Mesothelial cell of epicardium (in vitro differentiated cells): ENCODE results near the gene MTARC1. TPM values are rescaled to one million over a fixed set of nuclear protein-coding genes. Genes with fewer than 3 reads are reported as not detected.

Source experiments
- DNase-seq, 2 experiments: peaks; one replicate each; pipeline ENCODE4 v3.0.0; 2021; ENCODE audit warnings: low spot score in 2 of 2; ENCODE audit not compliant: unreplicated experiment in 2 of 2
- H3K27ac Mint-ChIP-seq: 2 replicates; pipeline ENCODE4 v1.8.0; 2021; ENCODE audit warnings: mixed read lengths
- H3K27me3 Mint-ChIP-seq: 2 replicates; pipeline ENCODE4 v1.8.0; 2021; ENCODE audit warnings: low read depth, mixed read lengths
- H3K36me3 Mint-ChIP-seq: 2 replicates; pipeline ENCODE4 v1.8.0; 2021; ENCODE audit warnings: mixed read lengths
- H3K4me1 Mint-ChIP-seq: 2 replicates; pipeline ENCODE4 v1.8.0; 2021; ENCODE audit warnings: mixed read lengths
- H3K4me3 Mint-ChIP-seq: 2 replicates; pipeline ENCODE4 v1.8.0; 2021; ENCODE audit warnings: mild to moderate bottlenecking, moderate library complexity, mixed read lengths
- H3K9me3 Mint-ChIP-seq: 2 replicates; pipeline ENCODE4 v1.8.0; 2021; ENCODE audit warnings: mixed read lengths
- total RNA-seq: library from RNA; stranded (reverse); gene quantifications from 3 replicates; pipeline ENCODE4 v1.2.1, GENCODE V29; 2021
- TF ChIP-seq, protein P1 (sequence below): fragments of 200-600 bp; sonication (generic); IDR thresholded peaks from one replicate; pipeline ENCODE4 v1.5.0; 2021; ENCODE audit warnings: antibody characterized with exemption; ENCODE audit not compliant: unreplicated experiment

MTARC1 gene
- total RNA-seq, 1 donor from 2014 or later, result 11.9 TPM

DNA sequence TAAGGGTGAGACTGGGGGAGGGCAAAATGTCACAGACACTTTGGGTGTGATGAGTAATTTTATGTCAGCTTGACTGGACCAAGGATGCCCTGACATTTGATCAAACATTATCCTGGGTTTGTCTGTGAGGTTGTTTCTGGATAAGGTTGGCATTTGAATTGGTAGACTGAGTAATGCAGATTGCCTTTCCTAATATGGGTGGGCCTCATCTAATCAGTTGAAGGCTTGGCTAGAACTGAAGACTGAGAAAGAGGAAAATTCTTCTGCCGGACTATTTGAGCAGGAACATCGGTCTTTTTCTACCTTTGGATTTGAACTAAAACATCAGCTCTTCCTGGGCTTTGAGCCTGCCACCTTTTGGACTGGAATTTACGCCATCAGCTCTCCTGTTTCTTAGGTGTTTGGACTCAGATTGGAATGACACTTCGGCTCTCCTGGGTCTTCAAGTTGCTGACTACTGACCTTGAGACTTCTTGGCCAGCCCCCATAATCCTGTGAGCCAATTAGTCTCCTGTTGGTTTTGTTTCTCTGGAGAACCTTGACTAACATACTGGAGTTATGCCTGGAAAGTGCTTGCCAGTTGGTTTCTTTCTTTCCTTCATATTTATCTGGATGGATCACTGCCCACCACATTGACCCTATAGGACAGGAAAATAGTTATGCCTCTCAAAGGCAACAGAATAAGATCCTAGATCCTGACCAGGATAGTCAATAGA lies 47.6 kb downstream of the MTARC1 start:
- Mint-ChIP-seq H3K4me1 (peaks cover 10% of the 10 kb centered on the region), H3K27me3 (no peaks in the 10 kb centered on the region), H3K9me3 (peaks cover 8% of the 10 kb centered on the region), H3K36me3 (no peaks in the 10 kb centered on the region), H3K27ac (no peak overlapping the region), H3K4me3 (no peak overlapping the region)
- TF ChIP-seq, protein P1, sequence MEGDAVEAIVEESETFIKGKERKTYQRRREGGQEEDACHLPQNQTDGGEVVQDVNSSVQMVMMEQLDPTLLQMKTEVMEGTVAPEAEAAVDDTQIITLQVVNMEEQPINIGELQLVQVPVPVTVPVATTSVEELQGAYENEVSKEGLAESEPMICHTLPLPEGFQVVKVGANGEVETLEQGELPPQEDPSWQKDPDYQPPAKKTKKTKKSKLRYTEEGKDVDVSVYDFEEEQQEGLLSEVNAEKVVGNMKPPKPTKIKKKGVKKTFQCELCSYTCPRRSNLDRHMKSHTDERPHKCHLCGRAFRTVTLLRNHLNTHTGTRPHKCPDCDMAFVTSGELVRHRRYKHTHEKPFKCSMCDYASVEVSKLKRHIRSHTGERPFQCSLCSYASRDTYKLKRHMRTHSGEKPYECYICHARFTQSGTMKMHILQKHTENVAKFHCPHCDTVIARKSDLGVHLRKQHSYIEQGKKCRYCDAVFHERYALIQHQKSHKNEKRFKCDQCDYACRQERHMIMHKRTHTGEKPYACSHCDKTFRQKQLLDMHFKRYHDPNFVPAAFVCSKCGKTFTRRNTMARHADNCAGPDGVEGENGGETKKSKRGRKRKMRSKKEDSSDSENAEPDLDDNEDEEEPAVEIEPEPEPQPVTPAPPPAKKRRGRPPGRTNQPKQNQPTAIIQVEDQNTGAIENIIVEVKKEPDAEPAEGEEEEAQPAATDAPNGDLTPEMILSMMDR, result no peak
- DNase-seq, result no peak

Other genes with a start within 250 kb of the MTARC1 start
- 1.4 to 1.8 TPM (median 1.7 TPM) in 3 replicates for gene C1orf115, start 96.5 kb upstream of the MTARC1 start, total RNA-seq
- 10.7 to 12.5 TPM (median 12.2 TPM) in 3 replicates for gene MTARC2, start 38.6 kb upstream of the MTARC1 start, total RNA-seq
- gene HLX, start 92.5 kb downstream of the MTARC1 start, total RNA-seq, result 0.75 to 1.3 TPM (median 0.84 TPM) in 3 replicates